GM21786 (cell line): ENCODE data around the gene PCDHB13.
"Not testable (repeated sequence)": the region's sequence is repeated elsewhere in the genome, so short reads cannot be mapped to it uniquely, and the experiment has no call there.

ENCODE experiments used
- ATAC-seq: cut with Tn5 transposase; IDR thresholded peaks from one replicate; pipeline ENCODE4 v1.9.1; 2021; ENCODE audit not compliant: unreplicated experiment

The PCDHB13 gene

GRCh38 chr5:141201126-141201525, 12.6 kb upstream of the PCDHB13 start:
- not testable (repeated sequence) for ATAC-seq

- not testable (repeated sequence) for ATAC-seq
Observed at GRCh38 chr5:141201646-141202045, 12.1 kb upstream of the PCDHB13 start.

GRCh38 chr5:141208478-141208877, 5.2 kb upstream of the PCDHB13 start, which contains the start of gene PCDHB12:
TSS of gene PCDHB12 (plus strand) at chr5:141208719. CDS start at chr5:141208908, 189 bp downstream.
- ATAC-seq = no peak

GRCh38 chr5:141210281-141210680, 3.4 kb upstream of the PCDHB13 start:
- ATAC-seq = not testable (repeated sequence)

GRCh38 chr5:141210849-141211248, 2.9 kb upstream of the PCDHB13 start:
- not testable (repeated sequence) for ATAC-seq

- not testable (repeated sequence) for ATAC-seq
Observed at GRCh38 chr5:141214583-141214982, 864 bp downstream of the PCDHB13 start.

- not testable (repeated sequence) for ATAC-seq
Observed at GRCh38 chr5:141215504-141215903, 1.8 kb downstream of the PCDHB13 start.

GRCh38 chr5:141216035-141216434, 2.3 kb downstream of the PCDHB13 start:
- ATAC-seq = not testable (repeated sequence)

GRCh38 chr5:141223112-141223783, 9.5 kb downstream of the PCDHB13 start, which contains the start of gene PCDHB14:
TSS of gene PCDHB14 (plus strand) at chr5:141223343. CDS start at chr5:141223506, 163 bp downstream.
- no peak for ATAC-seq

- not testable (repeated sequence) for ATAC-seq
Observed at GRCh38 chr5:141224844-141225243, 11.1 kb downstream of the PCDHB13 start.

- ATAC-seq = not testable (repeated sequence)
Observed at GRCh38 chr5:141225421-141225820, 11.7 kb downstream of the PCDHB13 start.

GRCh38 chr5:141234109-141234667, 20.5 kb downstream of the PCDHB13 start:
- ATAC-seq = no peak

- not testable (repeated sequence) for ATAC-seq
Observed at GRCh38 chr5:141235922-141236321, 22.2 kb downstream of the PCDHB13 start.

GRCh38 chr5:141236516-141237313, 23.0 kb downstream of the PCDHB13 start:
- ATAC-seq = no peak

GRCh38 chr5:141241496-141241895, 27.8 kb downstream of the PCDHB13 start:
- ATAC-seq = no peak

- no peak for ATAC-seq
Observed at GRCh38 chr5:141245250-141245717, 31.6 kb downstream of the PCDHB13 start, which contains the start of gene PCDHB15. TSS of gene PCDHB15 (plus strand) at chr5:141245395. CDS start at chr5:141245579, 184 bp downstream.

- ATAC-seq = not testable (repeated sequence)
Observed at GRCh38 chr5:141246971-141247370, 33.3 kb downstream of the PCDHB13 start.

GRCh38 chr5:141247434-141247833, 33.7 kb downstream of the PCDHB13 start:
- not testable (repeated sequence) for ATAC-seq

- no peak for ATAC-seq
Observed at GRCh38 chr5:141250576-141250975, 36.9 kb downstream of the PCDHB13 start.

- ATAC-seq = no peak
Observed at GRCh38 chr5:141258464-141258863, 44.7 kb downstream of the PCDHB13 start.

GRCh38 chr5:141258948-141259347, 45.2 kb downstream of the PCDHB13 start:
- no peak for ATAC-seq
